Keratinocyte (primary cell): ENCODE measurements around the gene DACT2. TPM values are rescaled to one million over a fixed set of nuclear protein-coding genes. Genes with fewer than 3 reads are reported as not detected.

Source experiments
- DNase-seq: peaks from one replicate; pipeline ENCODE4 v3.0.0-alpha.2; 2011; ENCODE audit warnings: low read depth, missing footprints, low spot score
- FAIRE-seq: peaks from 2 replicates; lab custom pipeline; 2011; peaks lifted over from hg19 to GRCh38; lab: Jason Lieb, UNC
- H2AFZ ChIP-seq: 2 replicates; pipeline ENCODE4 v1.6.0; 2012; ENCODE audit warnings: low read length, control low read depth, inconsistent platforms; ENCODE audit not compliant: control insufficient read depth
- H3K27ac ChIP-seq: 2 replicates; pipeline ENCODE4 v1.5.1; 2011; ENCODE audit warnings: low read length; ENCODE audit not compliant: control insufficient read depth, insufficient read depth
- H3K27me3 ChIP-seq: 3 replicates; pipeline ENCODE4 v1.6.0; 2011; ENCODE audit warnings: low read length; ENCODE audit not compliant: control insufficient read depth, insufficient read depth; ENCODE audit errors: extremely low read depth
- H3K36me3 ChIP-seq, 2 experiments: 2 replicates in 1 of 2; 3 replicates in 1 of 2; pipeline ENCODE4 v1.5.1; 2011; ENCODE audit warnings: low read length in 2 of 2, mild to moderate bottlenecking in 1 of 2; ENCODE audit not compliant: control insufficient read depth in 2 of 2, insufficient read depth in 2 of 2; ENCODE audit errors: extremely low read depth in 1 of 2
- H3K4me1 ChIP-seq: 3 replicates; pipeline ENCODE4 v1.5.1; 2011; ENCODE audit warnings: low read length; ENCODE audit not compliant: control insufficient read depth, insufficient read depth; ENCODE audit errors: extremely low read depth
- H3K4me2 ChIP-seq: 3 replicates; pipeline ENCODE4 v1.6.0; 2011; ENCODE audit warnings: low read depth, low read length; ENCODE audit not compliant: control insufficient read depth, insufficient read depth; ENCODE audit errors: extremely low read depth
- H3K4me3 ChIP-seq, 3 experiments: fragments of 200-600 bp in 1 of 3; sonication (generic) in 1 of 3; 2 replicates in 2 of 3; 3 replicates in 1 of 3; pipeline ENCODE4 v1.5.1; 2011 to 2016; ENCODE audit warnings: low read length in 3 of 3, mild to moderate bottlenecking in 3 of 3, control low read depth in 2 of 3, inconsistent platforms in 1 of 3, low read depth in 1 of 3, mixed read lengths in 1 of 3, mixed run types in 1 of 3, moderate library complexity in 1 of 3; ENCODE audit not compliant: control insufficient read depth in 2 of 3, insufficient read depth in 2 of 3; ENCODE audit errors: extremely low read depth in 1 of 3
- H3K79me2 ChIP-seq: 2 replicates; pipeline ENCODE4 v1.6.0; 2012; ENCODE audit warnings: low read length; ENCODE audit not compliant: control insufficient read depth, insufficient read depth
- H3K9ac ChIP-seq: 3 replicates; pipeline ENCODE4 v1.6.0; 2011; ENCODE audit warnings: low read length; ENCODE audit not compliant: control insufficient read depth, insufficient read depth; ENCODE audit errors: extremely low read depth
- H3K9me1 ChIP-seq: 3 replicates; pipeline ENCODE4 v1.6.0; 2011; ENCODE audit warnings: low read length; ENCODE audit not compliant: control insufficient read depth, insufficient read depth; ENCODE audit errors: extremely low read depth
- H3K9me3 ChIP-seq: 2 replicates; pipeline ENCODE4 v1.5.1; 2012; ENCODE audit warnings: low read depth, low read length; ENCODE audit not compliant: control insufficient read depth
- H4K20me1 ChIP-seq: 3 replicates; pipeline ENCODE4 v1.6.0; 2011; ENCODE audit warnings: low read length; ENCODE audit not compliant: control insufficient read depth, insufficient read depth; ENCODE audit errors: extremely low read depth
- EZH2 ChIP-seq: IDR thresholded peaks from one replicate; pipeline ENCODE4 v1.6.1; 2012; ENCODE audit warnings: inconsistent platforms, mild to moderate bottlenecking, low read length, moderate library complexity
- dilution Hi-C: fragments of 300-500 bp; cut with MboI; formaldehyde crosslinking; loops from one replicate; pipeline ENCODE4 v1.7.0; 2020; ENCODE audit warnings: low sequenced_read_pairs; ENCODE audit not compliant: extremely low pct_ligation_motif_present
- polyA plus RNA-seq, 5 experiments: library from polyadenylated mRNA; depleted of rRNA in 3 of 5; stranded (reverse) in 3 of 5; stranded (forward) in 1 of 5; unstranded in 1 of 5; fragments of >200 nt; gene quantifications; 1 replicate in 1 of 5; 2 replicates in 3 of 5; 3 replicates in 1 of 5; pipeline versions ENCODE4 v1.2.1 to v1.2.3, GENCODE V29; 2011 to 2012; ENCODE audit warnings: missing spikeins in 2 of 5, low read depth in 1 of 5, low replicate concordance in 1 of 5
- TF ChIP-seq, protein P1 (sequence below), 3 experiments: IDR thresholded peaks in 1 of 3; conservative IDR thresholded peaks in 1 of 3; optimal IDR thresholded peaks in 1 of 3; 2 replicates in 2 of 3; 3 replicates in 1 of 3; pipeline versions ENCODE3 to v1.5.1; 2011; ENCODE audit warnings: low read length in 3 of 3, mild to moderate bottlenecking in 3 of 3, moderate library complexity in 2 of 3, control low read depth in 1 of 3, inconsistent platforms in 1 of 3; ENCODE audit not compliant: insufficient read depth in 2 of 3; ENCODE audit errors: extremely low read depth in 1 of 3

Gene DACT2
- polyA plus RNA-seq, 1 donor (not counting 4 experiments of a cell fraction or from before 2014, with no cell fraction given) = 0.09 TPM

DNA sequence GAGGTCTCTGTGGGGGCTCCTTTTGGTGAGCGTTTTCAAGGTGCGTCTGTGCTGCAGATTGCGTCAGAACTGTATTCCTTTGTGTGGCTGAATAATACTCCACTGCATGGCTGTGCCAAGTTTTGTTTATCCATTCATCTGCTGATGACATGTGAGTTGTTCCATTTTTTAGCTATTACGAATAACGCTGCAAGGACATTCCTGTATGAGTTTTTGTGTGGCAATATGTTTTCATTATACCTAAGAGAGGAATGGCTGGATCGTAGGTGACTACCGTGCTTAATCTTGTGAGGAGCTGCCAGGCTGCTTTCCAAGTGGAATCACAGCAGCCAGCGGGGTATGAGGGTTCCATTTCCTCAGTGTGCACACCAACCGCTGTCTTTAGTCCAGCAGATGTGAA, 1.1 kb upstream of the DACT2 start:
- FAIRE-seq (no peak), DNase-seq (peak; percentile 15)
- peaks cover 38% of the 10 kb centered on the region for H3K27me3 ChIP-seq
- H3K79me2 ChIP-seq = no peaks in the 10 kb centered on the region
- no peak overlapping the region for H3K4me2 ChIP-seq
- no peak overlapping the region for H3K4me3 ChIP-seq
- H3K9me3 ChIP-seq = no peaks in the 10 kb centered on the region
- peaks cover 3% of the 10 kb centered on the region for H3K4me1 ChIP-seq
- dilution Hi-C loops = no loop called here
- no peaks in the 10 kb centered on the region for H3K9me1 ChIP-seq
- no peak overlapping the region for H2AFZ ChIP-seq
- TF ChIP-seq EZH2 = no peak
- TF ChIP-seq, protein P1, sequence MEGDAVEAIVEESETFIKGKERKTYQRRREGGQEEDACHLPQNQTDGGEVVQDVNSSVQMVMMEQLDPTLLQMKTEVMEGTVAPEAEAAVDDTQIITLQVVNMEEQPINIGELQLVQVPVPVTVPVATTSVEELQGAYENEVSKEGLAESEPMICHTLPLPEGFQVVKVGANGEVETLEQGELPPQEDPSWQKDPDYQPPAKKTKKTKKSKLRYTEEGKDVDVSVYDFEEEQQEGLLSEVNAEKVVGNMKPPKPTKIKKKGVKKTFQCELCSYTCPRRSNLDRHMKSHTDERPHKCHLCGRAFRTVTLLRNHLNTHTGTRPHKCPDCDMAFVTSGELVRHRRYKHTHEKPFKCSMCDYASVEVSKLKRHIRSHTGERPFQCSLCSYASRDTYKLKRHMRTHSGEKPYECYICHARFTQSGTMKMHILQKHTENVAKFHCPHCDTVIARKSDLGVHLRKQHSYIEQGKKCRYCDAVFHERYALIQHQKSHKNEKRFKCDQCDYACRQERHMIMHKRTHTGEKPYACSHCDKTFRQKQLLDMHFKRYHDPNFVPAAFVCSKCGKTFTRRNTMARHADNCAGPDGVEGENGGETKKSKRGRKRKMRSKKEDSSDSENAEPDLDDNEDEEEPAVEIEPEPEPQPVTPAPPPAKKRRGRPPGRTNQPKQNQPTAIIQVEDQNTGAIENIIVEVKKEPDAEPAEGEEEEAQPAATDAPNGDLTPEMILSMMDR (optimal IDR thresholded peaks at IDR 0.05 in 1 of 3, IDR thresholded peaks at IDR 0.05 in 1 of 3, conservative IDR thresholded peaks at IDR 0.05 in 1 of 3; ENCODE audit: extremely low read depth in 1 of 3, insufficient read depth in 2 of 3, low read length in 3 of 3) = no peak
- peak overlapping the region; percentile 53 for H3K27ac ChIP-seq
- no peaks in the 10 kb centered on the region for H3K36me3 ChIP-seq
- H3K9ac ChIP-seq = no peak overlapping the region
- no peaks in the 10 kb centered on the region for H4K20me1 ChIP-seq

DNA sequence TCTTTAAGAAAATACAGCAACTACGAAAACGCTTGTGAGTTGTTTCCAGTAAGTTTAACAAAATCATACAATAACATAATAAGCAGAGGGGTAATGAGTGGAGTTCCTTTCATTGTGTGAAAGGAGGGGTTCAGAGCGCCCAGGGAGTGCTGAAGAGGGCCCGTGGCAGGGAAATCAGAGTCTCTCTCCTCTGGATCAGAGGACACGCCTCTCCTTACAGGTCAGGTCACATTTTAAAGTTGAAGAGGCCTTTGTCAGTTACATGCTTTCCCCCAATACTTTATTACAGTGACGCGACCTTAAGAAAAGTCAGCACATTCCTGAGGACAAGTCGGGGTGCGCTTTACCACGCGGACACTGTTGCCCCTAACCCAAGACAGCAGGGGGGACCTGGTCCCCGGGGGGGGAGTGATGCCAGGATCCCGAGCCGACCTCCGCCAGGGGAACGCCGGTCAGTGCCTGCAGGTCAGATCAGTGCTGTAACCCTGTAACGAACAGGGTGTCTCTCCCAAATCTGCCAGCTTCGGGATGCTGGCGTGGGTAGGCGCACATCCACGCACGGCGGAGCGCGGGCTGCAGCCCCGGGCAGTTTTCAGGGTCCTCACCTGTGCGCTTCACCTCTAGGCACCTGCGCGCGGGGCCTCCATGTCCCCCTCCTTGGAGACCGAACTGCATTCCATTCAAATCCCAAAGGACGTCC, 848 bp downstream of the DACT2 start:
- Histone ChIP-seq H2AFZ (no peak overlapping the region), H3K9me1 (no peaks in the 10 kb centered on the region), H3K4me3 (peak overlapping the region in 1 of 3 experiments; percentile 11), H4K20me1 (no peaks in the 10 kb centered on the region), H3K27me3 (peaks cover 47% of the 10 kb centered on the region), H3K27ac (no peak overlapping the region), H3K4me1 (peaks cover 18% of the 10 kb centered on the region), H3K36me3 (no peaks in the 10 kb centered on the region), H3K4me2 (peak overlapping the region; percentile 39), H3K9me3 (no peaks in the 10 kb centered on the region), H3K79me2 (no peaks in the 10 kb centered on the region), H3K9ac (no peak overlapping the region)
- peak; percentile 88 for TF ChIP-seq EZH2
- TF ChIP-seq, protein P1 (optimal IDR thresholded peaks at IDR 0.05 in 1 of 3, IDR thresholded peaks at IDR 0.05 in 1 of 3, conservative IDR thresholded peaks at IDR 0.05 in 1 of 3; ENCODE audit: extremely low read depth in 1 of 3, insufficient read depth in 2 of 3, low read length in 3 of 3) = no peak
- FAIRE-seq (no peak), DNase-seq (no peak)
- dilution Hi-C loops = no loop called here
